HepG2 (cell line): ENCODE results near the gene C2orf42. TPM values are rescaled to one million over a fixed set of nuclear protein-coding genes. Genes with fewer than 3 reads are reported as not detected.

ENCODE experiments used
- CEBPG ChIP-seq: IDR thresholded peaks from 2 replicates; pipeline ENCODE4 v1.6.1; 2016
- EP300 ChIP-seq, 3 experiments: sonication (generic) in 1 of 3; formaldehyde crosslinking in 1 of 3; IDR thresholded peaks; 2 replicates each; pipeline versions ENCODE4 v1.5.1 to v1.6.1; 2011 to 2020; ENCODE audit warnings: low read depth in 2 of 3, low read length in 2 of 3, borderline replicate concordance in 1 of 3, improper control_type of control experiment in 1 of 3, mild to moderate bottlenecking in 1 of 3, missing genetic modification reagents in 1 of 3, moderate library complexity in 1 of 3
- GATAD1 ChIP-seq: IDR thresholded peaks from 2 replicates; pipeline ENCODE4 v1.6.1; 2016; ENCODE audit warnings: missing genetic modification reagents, missing compliant biosample characterization
- MAX ChIP-seq: IDR thresholded peaks from 2 replicates; pipeline ENCODE4 v1.6.1; 2012; ENCODE audit warnings: inconsistent platforms
- RARA ChIP-seq: IDR thresholded peaks from 2 replicates; pipeline ENCODE4 v1.6.1; 2016; ENCODE audit warnings: missing genetic modification reagents, missing compliant biosample characterization
- SMAD1 ChIP-seq: sonication (generic); formaldehyde crosslinking; IDR thresholded peaks from 2 replicates; pipeline ENCODE4 v1.4.0; 2020; ENCODE audit warnings: missing genetic modification reagents, low read depth, mild to moderate bottlenecking, borderline replicate concordance
- ZNF232 ChIP-seq: sonication (generic); formaldehyde crosslinking; IDR thresholded peaks from 2 replicates; pipeline ENCODE4 v1.4.0; 2020; ENCODE audit warnings: missing genetic modification reagents, borderline replicate concordance
- polyA plus RNA-seq, 8 experiments: library from polyadenylated mRNA; depleted of rRNA in 3 of 8; stranded (reverse) in 7 of 8; unstranded in 1 of 8; fragments of >200 nt; fragmentation: Illumina TruSeq in 4 of 8; extraction: Trizol in 4 of 8; gene quantifications; 2 replicates each; pipeline versions ENCODE4 v1.2.1 to v1.2.3, GENCODE V29; 2011 to 2016; ENCODE audit warnings: low read depth in 4 of 8, missing spikeins in 1 of 8, mixed read lengths in 1 of 8; ENCODE audit not compliant: insufficient read depth in 1 of 8
- total RNA-seq, 5 experiments: library from RNA; depleted of rRNA; stranded (reverse); fragments of >200 nt; fragmentation: Illumina TruSeq; extraction: Trizol; gene quantifications; 2 replicates each; pipeline ENCODE4 v1.2.3, GENCODE V29; 2016; ENCODE audit warnings: low read depth in 1 of 5
- TF ChIP-seq, protein P1 (sequence below): IDR thresholded peaks from 2 replicates; pipeline ENCODE4 v1.4.0; 2020; ENCODE audit warnings: mild to moderate bottlenecking, missing genetic modification reagents

Gene C2orf42
- total and polyA plus RNA-seq, 2 of the 13 experiments (the other 11 are each of a cell fraction or from before 2014, with no cell fraction given): 9.3 to 9.9 TPM

GRCh38 chr2:70104231-70105111 is 86.3 kb downstream of the C2orf42 start (continued):
- TF ChIP-seq MAX: 0 out of 2 replicates have a peak, but pooled peaks have one; percentile 17
- TF ChIP-seq RARA (CRISPR knock-in tag): peak; percentile 29; the same call in 1 of the 2 replicates
- TF ChIP-seq ZNF232 (CRISPR knock-in tag): peak; percentile 47; the same call in 1 of the 2 replicates
- TF ChIP-seq EP300 (IDR thresholded peaks at IDR 0.05; ENCODE audit: low read depth in 2 of 2, low read length in 2 of 2): peak in 1 of 2 experiments; percentile 32; a peak in 1 of 4 replicates
- TF ChIP-seq EP300 (CRISPR knock-in tag; IDR thresholded peaks at IDR 0.05; ENCODE audit: borderline replicate concordance): no peak
- no peak for TF ChIP-seq CEBPG (CRISPR knock-in tag)
- TF ChIP-seq, protein P1, sequence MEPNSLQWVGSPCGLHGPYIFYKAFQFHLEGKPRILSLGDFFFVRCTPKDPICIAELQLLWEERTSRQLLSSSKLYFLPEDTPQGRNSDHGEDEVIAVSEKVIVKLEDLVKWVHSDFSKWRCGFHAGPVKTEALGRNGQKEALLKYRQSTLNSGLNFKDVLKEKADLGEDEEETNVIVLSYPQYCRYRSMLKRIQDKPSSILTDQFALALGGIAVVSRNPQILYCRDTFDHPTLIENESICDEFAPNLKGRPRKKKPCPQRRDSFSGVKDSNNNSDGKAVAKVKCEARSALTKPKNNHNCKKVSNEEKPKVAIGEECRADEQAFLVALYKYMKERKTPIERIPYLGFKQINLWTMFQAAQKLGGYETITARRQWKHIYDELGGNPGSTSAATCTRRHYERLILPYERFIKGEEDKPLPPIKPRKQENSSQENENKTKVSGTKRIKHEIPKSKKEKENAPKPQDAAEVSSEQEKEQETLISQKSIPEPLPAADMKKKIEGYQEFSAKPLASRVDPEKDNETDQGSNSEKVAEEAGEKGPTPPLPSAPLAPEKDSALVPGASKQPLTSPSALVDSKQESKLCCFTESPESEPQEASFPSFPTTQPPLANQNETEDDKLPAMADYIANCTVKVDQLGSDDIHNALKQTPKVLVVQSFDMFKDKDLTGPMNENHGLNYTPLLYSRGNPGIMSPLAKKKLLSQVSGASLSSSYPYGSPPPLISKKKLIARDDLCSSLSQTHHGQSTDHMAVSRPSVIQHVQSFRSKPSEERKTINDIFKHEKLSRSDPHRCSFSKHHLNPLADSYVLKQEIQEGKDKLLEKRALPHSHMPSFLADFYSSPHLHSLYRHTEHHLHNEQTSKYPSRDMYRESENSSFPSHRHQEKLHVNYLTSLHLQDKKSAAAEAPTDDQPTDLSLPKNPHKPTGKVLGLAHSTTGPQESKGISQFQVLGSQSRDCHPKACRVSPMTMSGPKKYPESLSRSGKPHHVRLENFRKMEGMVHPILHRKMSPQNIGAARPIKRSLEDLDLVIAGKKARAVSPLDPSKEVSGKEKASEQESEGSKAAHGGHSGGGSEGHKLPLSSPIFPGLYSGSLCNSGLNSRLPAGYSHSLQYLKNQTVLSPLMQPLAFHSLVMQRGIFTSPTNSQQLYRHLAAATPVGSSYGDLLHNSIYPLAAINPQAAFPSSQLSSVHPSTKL: peak; percentile 68
- TF ChIP-seq SMAD1: no peak
- TF ChIP-seq GATAD1: peak; percentile 47; the same call in 1 of the 2 replicates
